Measurements from ENCODE around the gene NFIB. TPM values are rescaled to one million over a fixed set of nuclear protein-coding genes. Genes with fewer than 3 reads are reported as not detected.
A peak's percentile ranks its signal among the peaks of the same experiment; 100 is the strongest.

NFIB gene
- total RNA-seq, 1 donor from 2014 or later = 76.4 TPM

DNA sequence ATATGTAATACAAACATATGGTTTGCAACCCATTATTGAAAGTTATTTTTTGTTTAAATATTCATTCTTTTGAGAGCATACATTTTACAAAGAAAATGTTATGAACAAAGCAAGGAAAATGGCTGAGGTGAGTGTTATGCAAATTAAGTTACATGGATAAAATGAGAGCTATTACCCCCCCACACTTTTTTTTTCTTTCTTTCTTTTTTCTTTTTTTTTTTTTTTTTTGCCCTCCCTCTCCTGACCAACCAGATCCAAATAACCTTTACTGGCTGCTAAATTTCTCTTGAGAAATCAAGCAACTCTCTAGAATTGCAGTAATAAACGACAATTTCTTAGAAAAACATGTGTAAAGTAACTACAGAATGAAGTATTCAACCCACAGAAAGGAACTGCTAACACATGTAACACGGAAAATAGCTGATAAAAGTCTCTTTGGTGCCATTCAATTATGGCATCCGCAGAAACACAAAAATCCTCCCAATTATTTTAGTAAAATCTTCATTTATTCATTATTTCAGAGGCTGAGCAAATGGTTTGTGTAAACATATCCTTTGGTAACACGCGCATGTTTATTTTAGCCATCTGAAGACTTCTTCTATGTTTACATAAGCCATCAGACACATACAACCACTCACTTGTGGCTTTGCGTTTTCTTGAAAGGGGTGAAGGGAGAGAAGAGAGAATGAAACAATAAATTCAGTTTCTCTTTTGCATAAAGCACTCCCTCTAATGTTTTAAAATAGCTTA lies 216.1 kb downstream of the NFIB start:
- no peak for DNase-seq (ENCODE audit: extremely low spot score, unreplicated experiment)
- Mint-ChIP-seq H3K27ac (peak overlapping the region; percentile 31), H3K4me3 (peak overlapping the region; percentile 37), H3K27me3 (no peaks in the 10 kb centered on the region), H3K4me1 (ENCODE audit: unreplicated experiment) (peaks cover 44% of the 10 kb centered on the region), H3K36me3 (peaks cover 24% of the 10 kb centered on the region), H3K9me3 (no peaks in the 10 kb centered on the region)
- TF ChIP-seq CTCF (conservative IDR thresholded peaks at IDR 0.05) = no peak

- no peaks in the 10 kb centered on the region for H3K9me3 Mint-ChIP-seq
- H3K4me3 Mint-ChIP-seq = peak overlapping the region; percentile 47
- H3K4me1 Mint-ChIP-seq (ENCODE audit: unreplicated experiment) = peaks cover 43% of the 10 kb centered on the region
- H3K27ac Mint-ChIP-seq = no peak overlapping the region
- peaks cover 24% of the 10 kb centered on the region for H3K36me3 Mint-ChIP-seq
- H3K27me3 Mint-ChIP-seq = no peaks in the 10 kb centered on the region
- no peak for TF ChIP-seq CTCF (conservative IDR thresholded peaks at IDR 0.05)
- no peak for DNase-seq (ENCODE audit: extremely low spot score, unreplicated experiment)
These were observed 216.7 kb downstream of the NFIB start for GRCh38 chr9:14097215-14097614.

DNA sequence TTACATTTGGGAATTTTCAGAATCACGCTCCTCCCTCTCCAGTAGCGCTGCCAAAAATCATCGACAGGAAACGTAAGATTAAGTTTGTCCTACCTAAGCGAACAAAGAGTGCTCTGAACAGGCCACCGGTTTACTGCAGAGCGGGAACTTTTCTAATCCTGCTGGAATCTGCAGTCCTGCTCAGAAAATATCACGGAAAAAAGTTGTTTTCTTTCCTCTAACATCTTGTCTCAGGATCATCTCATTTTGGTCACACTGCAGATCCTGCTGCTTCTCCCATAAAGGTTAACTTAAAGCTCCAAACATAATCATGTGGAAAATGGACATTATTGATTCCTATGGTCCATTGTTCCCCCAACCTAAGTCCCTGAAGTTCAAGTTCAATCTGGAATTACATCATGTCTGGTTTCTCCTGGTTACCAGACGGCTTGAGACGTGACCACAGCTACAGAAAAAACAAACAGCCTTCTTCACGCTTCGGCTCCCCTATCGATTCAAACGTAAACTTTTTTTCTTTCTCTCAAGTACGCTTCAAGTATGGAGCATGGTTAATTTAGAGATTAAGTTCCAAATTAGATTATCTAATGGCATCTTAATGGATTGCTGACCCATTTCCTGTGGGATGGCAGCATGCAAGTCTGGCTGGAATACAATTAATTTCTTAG lies 217.6 kb downstream of the NFIB start:
- peak overlapping the region; percentile 65 for H3K27ac Mint-ChIP-seq
- DNase-seq (ENCODE audit: extremely low spot score, unreplicated experiment) = no peak
- no peaks in the 10 kb centered on the region for H3K9me3 Mint-ChIP-seq
- H3K4me3 Mint-ChIP-seq = peak overlapping the region; percentile 76
- TF ChIP-seq CTCF (conservative IDR thresholded peaks at IDR 0.05) = no peak
- peaks cover 20% of the 10 kb centered on the region for H3K36me3 Mint-ChIP-seq
- H3K4me1 Mint-ChIP-seq (ENCODE audit: unreplicated experiment) = peaks cover 43% of the 10 kb centered on the region
- H3K27me3 Mint-ChIP-seq = no peaks in the 10 kb centered on the region

- Mint-ChIP-seq H3K36me3 (peaks cover 20% of the 10 kb centered on the region), H3K4me3 (no peak overlapping the region), H3K4me1 (ENCODE audit: unreplicated experiment) (peaks cover 44% of the 10 kb centered on the region), H3K9me3 (no peaks in the 10 kb centered on the region), H3K27me3 (no peaks in the 10 kb centered on the region), H3K27ac (no peak overlapping the region)
- no peak for DNase-seq (ENCODE audit: extremely low spot score, unreplicated experiment)
- no peak for TF ChIP-seq CTCF (conservative IDR thresholded peaks at IDR 0.05)
These were observed 218.7 kb downstream of the NFIB start for GRCh38 chr9:14095277-14095676.

DNA sequence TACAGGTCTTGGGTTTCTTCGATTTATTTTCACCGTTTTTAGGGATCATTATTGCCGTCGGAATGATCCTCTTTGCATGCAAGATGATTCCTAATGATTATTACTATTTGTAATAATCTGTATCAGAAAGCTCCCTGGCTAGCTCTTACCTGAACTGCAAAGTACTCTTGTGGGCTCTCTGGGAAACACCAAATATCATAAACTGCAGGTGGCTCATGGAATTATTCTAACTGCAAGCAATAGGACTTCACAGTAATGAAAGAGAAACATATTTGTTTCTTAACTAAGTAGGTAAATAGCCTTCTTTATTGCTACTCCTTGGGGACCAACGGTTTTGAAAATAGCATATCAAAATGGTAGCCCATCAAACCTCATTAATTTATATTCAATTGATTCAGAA lies 219.4 kb downstream of the NFIB start:
- Mint-ChIP-seq H3K4me1 (ENCODE audit: unreplicated experiment) (peaks cover 47% of the 10 kb centered on the region), H3K36me3 (peaks cover 18% of the 10 kb centered on the region), H3K27me3 (no peaks in the 10 kb centered on the region), H3K9me3 (no peaks in the 10 kb centered on the region), H3K4me3 (no peak overlapping the region), H3K27ac (no peak overlapping the region)
- no peak for TF ChIP-seq CTCF (conservative IDR thresholded peaks at IDR 0.05)
- DNase-seq (ENCODE audit: extremely low spot score, unreplicated experiment) = no peak
